AG04449 (cell line): Measurements from ENCODE around the gene DOCK1.

Experiments
- CTCF ChIA-PET: fragments of 350-600 bp; formaldehyde crosslinking; extraction: SDS; loops from one replicate; lab custom pipeline; 2021; ENCODE audit warnings: antibody characterized with exemption; lab: Yijun Ruan, JAX
- POLR2A ChIA-PET: fragments of 400-600, 350-600 bp; formaldehyde crosslinking; extraction: SDS; loops from one replicate; lab custom pipeline; 2020; ENCODE audit warnings: antibody characterized with exemption, inconsistent platforms; lab: Yijun Ruan, JAX
- DNase-seq: peaks from one replicate; pipeline ENCODE4 v3.0.0-alpha.2; 2010; ENCODE audit warnings: low read depth, low spot score
- H3K4me3 ChIP-seq: 2 replicates; pipeline ENCODE4 v1.5.1; 2011; ENCODE audit warnings: low read depth, mild to moderate bottlenecking, control low read depth, low read length
- CTCF ChIP-seq: IDR thresholded peaks from one replicate; pipeline ENCODE4 v1.5.1; 2011; ENCODE audit warnings: mild to moderate bottlenecking, moderate library complexity, low read length, control low read depth, inconsistent platforms; ENCODE audit not compliant: insufficient read depth; ENCODE audit errors: missing control alignments

The DOCK1 gene

GRCh38 chr10:127356360-127356759 is 451.1 kb downstream of the DOCK1 start:
- ChIA-PET CTCF (no interaction called here), POLR2A (no interaction called here)
- TF ChIP-seq CTCF: no peak
- H3K4me3 ChIP-seq: no peak overlapping the region
- DNase-seq: no peak

DNA sequence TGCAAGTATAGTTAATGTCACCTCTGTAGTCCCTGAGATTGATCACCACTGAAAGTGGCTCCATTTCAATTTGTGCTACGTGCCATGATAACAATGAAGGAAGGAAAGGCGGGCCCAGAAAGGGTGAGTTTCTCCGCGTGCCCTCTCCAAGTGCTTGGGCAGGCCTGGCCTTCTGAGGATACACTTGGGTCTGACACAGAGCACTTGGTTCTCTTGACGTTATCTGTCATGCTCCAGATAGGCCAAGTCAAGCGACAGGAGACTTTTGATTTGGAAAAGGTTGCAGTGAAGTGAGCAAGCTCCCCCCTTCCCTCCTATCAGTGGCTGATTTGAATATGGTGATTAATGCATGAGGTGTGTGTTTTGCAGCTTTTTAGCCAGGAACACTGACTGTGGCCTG is 452.0 kb downstream of the DOCK1 start:
- CTCF ChIA-PET: no interaction called here
- H3K4me3 ChIP-seq: no peak overlapping the region
- TF ChIP-seq CTCF: no peak
- no peak for DNase-seq
- POLR2A ChIA-PET: no interaction called here

DNA sequence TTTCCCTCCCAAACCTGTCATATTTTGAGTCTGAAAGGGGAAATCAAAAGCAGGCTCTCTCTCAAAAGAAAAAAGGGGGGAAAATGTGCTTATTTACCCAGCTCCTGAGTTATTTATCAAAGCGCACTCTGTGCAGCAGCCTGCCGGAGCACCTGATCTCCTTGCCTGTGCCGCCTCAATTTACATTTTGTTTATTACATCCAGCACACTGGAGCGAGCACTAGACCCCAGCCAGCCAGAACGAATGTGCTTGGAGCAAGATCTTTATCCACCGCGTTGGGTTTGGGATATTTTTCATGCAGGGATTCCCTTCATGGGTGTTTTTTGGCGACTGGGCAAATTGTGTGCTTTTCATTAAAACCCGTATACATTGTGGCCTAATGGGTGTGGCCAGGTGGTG is 453.1 kb downstream of the DOCK1 start:
- no peak overlapping the region for H3K4me3 ChIP-seq
- TF ChIP-seq CTCF: no peak
- CTCF ChIA-PET: no interaction called here
- no peak for DNase-seq
- POLR2A ChIA-PET: no interaction called here

GRCh38 chr10:127364034-127364433 is 458.8 kb downstream of the DOCK1 start:
- TF ChIP-seq CTCF: no peak
- H3K4me3 ChIP-seq: no peak overlapping the region
- CTCF ChIA-PET: interaction anchor here (0.9 to 1.6 kb wide), 3 partner anchors 9 to 37 kb away, joined by 3 to 4 read pairs (median 4); no protein-coding TSS in a partner anchor
- POLR2A ChIA-PET: no interaction called here
- DNase-seq: no peak

GRCh38 chr10:127368101-127368500 is 462.9 kb downstream of the DOCK1 start:
- no peak for TF ChIP-seq CTCF
- no peak overlapping the region for H3K4me3 ChIP-seq
- POLR2A ChIA-PET: no interaction called here
- no peak for DNase-seq
- CTCF ChIA-PET: interaction anchor here (1.6 kb wide), 1 partner anchor 13 kb away, joined by 7 read pairs; no protein-coding TSS in a partner anchor

DNA sequence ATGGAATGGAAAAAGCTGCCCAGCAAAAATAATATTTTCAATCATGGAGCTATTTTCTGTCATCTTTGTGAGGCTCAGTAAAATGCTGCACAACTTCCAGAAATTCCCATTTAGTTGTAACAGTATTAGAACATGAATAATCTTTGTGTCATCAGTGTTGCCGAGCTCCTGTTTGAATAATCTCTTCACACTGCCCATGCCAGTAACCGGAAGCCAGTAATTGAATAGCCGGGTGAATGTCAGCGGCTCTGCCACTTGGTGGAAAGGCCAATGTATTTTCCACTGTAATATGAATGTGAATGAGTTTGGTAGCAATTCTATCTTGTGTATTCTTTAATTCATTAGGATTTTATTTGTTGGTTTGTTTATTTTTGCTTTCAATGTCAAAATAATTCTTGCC is 463.7 kb downstream of the DOCK1 start:
- ChIA-PET POLR2A (no interaction called here), CTCF (interaction anchor here (1.6 kb wide), 1 partner anchor 14 kb away, joined by 7 read pairs; no protein-coding TSS in a partner anchor)
- H3K4me3 ChIP-seq: no peak overlapping the region
- TF ChIP-seq CTCF: no peak
- DNase-seq: no peak
